GM18873 (cell line): ENCODE measurements around the gene ADAMTS15.

Source experiments
- ATAC-seq: cut with Tn5 transposase; IDR thresholded peaks from one replicate; pipeline ENCODE4 v1.9.1; 2021; ENCODE audit warnings: mild to moderate bottlenecking, moderate library complexity, moderate number of reproducible peaks; ENCODE audit not compliant: unreplicated experiment, low FRiP score

Gene ADAMTS15

DNA sequence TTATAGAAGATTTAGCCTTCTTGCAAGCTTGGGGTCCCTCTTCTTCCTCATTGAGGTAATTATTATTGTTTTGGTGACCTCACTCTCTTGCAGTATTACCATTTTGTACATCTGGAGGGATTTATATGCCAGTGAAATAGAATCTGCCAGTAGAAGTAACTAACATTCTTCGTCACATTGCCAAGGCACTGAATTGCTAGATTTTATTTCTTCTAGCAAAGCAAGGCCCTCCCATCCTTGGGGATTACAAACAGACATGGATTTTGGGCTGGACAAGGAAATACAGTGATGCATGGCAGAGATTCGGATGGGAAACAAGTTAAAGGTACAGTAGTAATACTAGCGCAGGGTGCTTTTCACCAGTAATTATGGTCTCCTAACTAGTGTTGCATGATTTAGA lies 7.8 kb downstream of the ADAMTS15 start:
- no peak for ATAC-seq

DNA sequence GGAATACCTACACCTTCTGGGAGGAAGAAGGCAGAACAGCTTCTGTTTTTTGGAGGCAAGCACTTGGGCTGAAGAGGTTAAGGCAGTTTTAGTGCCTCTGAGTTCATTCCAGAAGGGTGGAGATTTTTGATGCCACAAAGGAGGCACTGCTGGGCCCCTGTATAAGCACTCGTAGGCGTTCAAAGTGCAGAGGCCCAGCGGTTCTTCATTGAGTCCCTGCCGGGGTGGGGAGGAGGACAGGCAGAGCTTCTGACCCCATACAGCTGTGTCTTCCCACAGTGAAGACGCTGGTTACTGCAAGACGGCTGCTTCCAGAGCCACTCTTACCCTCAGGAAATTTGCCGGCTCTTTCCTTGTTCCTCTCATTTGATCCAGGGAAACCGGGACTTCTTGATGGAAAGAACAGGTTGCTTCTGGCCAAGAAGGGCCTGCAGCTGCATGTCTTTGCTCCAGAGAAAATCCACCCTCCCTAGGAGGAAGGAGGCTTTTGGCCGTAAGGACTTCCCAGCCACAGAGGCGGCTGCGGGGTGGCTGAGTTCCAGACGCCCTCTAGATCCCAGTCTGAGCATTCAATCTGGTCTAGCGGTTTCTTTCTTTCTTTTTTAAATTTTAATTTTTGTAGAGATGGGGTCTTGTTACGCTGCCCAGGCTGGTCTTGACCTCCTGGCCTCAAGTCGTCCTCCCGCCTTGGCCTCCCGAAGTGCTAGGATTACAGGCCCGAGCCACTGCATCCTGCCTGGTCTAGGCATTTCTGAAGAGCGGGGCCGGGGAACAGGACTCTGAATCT lies 9.4 kb downstream of the ADAMTS15 start:
- no peak for ATAC-seq

DNA sequence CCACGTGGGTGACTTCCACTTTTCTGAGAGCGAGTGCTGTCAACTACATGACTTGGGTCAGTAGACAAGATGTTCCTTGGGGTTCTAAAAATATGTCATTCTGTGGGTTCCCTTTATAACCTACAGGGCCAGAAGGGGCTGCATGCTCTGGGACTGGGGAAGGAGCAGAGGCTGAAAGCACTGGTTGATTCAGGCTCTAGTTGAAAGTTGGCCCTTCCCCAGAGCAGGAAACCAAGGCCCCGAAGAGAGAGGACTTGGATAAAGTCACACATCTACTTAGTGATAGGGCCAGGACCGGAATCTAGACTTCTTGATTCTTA lies 9.9 kb downstream of the ADAMTS15 start:
- ATAC-seq: no peak

DNA sequence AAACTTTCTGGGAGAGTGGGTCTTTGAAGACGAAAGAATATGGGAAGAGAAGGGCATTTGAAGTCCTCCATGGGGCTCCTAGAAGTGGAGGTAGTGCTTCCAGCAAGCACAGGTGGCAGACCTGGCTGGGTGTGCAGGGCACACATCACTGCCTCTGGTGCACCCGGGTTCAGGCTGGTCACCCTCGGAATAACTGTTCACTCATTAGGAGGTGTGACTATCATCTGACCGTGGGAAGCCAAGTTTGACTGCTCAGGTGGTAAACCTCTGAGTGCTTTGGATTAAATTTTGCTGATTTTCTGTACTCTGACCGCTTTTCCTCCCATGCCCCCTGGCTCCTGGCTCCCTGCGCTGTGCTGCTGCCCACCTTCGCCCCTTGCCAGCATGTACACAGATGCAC lies 11.1 kb downstream of the ADAMTS15 start:
- no peak for ATAC-seq

DNA sequence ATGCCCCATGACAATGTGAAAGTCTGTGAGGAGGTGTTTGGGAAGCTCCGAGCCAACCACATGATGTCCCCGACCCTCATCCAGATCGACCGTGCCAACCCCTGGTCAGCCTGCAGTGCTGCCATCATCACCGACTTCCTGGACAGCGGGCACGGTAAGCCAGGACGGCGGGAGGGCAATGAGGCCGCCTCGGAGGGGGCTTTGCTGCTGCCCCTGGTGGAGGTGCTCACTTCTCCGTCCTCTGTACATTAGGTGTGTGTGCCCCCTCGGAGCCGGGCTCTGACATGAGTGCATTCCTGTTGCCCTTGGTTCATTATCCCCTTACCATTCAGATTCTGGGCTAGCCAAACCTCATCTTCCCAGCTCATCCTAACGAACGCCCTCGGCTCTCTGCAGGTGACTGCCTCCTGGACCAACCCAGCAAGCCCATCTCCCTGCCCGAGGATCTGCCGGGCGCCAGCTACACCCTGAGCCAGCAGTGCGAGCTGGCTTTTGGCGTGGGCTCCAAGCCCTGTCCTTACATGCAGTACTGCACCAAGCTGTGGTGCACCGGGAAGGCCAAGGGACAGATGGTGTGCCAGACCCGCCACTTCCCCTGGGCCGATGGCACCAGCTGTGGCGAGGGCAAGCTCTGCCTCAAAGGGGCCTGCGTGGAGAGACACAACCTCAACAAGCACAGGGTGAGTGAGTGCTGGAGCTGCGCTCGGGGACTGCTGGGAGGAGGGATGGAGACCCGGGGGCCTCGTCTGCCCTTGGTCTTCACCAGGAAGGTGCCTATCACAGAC lies 13.8 kb downstream of the ADAMTS15 start:
- no peak for ATAC-seq

DNA sequence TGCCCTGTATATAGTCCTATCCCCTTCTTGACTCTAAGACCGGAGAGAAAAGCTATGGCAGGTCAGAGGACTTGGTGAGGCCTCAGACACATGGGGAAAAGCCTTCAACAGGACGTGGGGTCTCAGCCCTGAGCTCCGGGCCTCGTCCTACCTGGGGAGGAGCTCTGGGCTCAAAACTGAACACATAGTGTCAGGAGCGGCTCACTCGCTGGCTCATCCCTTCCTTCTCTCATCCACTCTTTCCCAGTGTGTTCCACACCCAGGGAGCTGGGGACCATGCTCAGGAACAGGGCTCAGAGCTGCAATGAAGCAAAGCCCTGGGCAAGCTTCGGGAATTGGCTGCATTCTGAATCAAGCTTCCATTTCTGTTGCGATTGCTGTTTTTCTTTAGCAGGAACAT lies 14.5 kb downstream of the ADAMTS15 start:
- no peak for ATAC-seq

DNA sequence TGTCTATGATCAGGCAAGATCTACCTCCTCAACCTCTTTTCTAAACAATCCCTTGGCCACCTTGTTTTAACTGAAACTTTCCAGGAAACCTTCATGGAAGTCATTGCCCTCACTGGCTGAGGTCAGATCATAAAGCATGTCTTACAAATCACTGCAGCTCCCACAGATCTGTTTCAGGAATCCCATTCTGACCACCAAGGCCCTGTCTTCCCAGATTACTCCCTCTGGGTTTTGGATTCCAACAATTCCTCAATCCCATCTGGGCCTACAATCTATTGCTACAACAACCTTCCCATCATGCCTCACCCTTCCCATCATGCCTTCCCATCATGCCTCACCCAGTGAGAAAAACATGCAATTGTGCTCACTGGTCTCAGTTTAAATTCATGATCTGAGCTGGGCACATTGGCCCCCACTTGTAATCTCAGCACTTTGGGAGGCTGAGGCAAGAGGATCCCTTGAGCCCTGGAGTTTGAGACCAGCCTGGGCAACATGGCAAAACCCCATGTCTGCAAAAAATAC lies 15.9 kb downstream of the ADAMTS15 start:
- no peak for ATAC-seq

DNA sequence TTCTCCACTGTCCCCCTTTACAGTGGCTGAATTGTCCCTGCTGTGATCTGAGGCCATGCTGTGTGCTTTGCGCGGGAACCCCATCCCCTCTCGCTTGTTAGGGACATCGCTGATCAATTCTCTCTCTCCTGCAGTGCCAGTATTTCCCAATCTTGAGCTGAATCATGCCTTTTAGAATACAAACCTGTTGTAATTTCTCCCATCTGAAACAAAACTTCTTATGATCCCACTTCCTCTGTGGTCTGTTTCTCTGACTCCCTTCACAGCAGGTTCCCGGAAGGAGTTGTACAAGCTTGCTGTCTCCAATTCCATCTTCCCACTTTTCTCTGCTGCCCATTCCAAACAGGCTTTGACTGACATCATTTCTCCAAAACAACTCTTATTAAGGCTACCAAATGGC lies 16.8 kb downstream of the ADAMTS15 start:
- ATAC-seq: no peak

DNA sequence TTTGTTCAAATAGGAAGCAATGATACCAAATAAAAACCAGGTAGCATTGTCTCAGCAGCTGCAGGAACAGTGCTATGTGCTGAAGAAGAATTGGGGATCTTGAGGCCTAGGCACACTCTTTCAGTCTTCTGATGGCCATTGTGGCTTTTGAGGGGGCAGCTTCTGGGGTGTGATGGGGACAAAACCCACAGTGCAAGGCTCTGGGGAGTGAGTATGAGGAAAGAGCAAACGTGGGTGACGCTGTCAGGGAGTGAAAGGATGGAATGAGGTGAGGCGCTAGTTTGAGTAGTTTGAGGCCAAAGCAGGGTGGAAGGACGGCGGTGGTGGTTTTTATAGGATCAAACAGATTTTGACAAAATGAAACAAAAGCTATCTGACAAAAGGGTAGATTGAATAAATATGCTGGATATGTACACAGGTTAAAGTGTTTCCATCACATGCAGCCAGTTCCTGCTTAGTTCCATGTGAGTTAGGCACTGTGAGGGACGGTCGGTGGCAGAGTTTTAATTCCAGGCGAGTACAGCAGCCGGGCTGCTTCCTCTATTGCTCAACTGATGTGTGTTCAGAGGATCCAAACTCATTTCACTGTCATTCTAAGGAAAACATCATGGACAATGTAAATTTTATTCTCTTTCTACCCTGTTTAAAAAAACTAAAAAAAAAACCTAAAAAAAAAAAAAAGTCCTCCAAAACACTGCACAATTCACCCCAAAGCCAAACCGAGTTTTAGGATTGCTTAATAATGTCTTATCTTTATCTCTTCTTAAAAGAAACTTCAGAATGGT lies 18.9 kb downstream of the ADAMTS15 start:
- no peak for ATAC-seq

DNA sequence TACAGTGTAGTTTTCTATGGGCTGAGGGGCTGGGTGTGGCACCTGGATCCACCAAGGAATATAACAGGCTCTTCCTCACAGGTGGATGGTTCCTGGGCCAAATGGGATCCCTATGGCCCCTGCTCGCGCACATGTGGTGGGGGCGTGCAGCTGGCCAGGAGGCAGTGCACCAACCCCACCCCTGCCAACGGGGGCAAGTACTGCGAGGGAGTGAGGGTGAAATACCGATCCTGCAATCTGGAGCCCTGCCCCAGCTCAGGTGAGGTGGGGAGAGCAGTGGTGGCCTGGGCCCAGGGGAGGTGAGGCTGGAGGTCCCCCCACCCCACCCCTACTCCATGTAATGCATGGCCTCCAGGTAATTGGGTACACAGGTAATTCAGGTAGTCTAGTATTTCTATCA lies 20.7 kb downstream of the ADAMTS15 start:
- ATAC-seq: no peak

DNA sequence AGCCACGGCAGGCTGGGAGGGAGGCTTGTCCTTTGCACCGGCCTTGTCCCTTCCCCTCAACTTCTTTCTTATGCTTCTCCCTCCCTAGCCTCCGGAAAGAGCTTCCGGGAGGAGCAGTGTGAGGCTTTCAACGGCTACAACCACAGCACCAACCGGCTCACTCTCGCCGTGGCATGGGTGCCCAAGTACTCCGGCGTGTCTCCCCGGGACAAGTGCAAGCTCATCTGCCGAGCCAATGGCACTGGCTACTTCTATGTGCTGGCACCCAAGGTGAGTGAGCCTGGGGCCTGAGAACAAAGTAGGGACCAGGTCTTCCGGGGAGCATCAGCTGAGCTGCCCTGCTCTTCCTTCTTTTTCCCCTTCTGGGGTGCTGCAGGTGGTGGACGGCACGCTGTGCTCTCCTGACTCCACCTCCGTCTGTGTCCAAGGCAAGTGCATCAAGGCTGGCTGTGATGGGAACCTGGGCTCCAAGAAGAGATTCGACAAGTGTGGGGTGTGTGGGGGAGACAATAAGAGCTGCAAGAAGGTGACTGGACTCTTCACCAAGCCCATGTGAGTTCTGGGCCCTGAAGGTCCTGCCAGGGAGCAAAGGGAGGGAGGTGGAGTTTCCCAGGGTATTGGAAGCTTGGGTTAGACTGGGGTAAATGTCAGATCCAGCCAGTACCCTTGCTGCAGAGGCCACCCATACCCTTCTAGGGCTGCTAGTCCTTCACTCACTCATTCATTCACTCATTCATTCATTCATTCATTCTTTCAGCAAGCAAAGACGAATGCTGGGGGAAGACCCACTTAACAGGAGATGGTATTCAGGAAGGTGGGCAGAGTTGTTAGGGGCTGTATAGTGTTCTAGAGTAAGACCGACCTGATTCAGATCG lies 22.6 kb downstream of the ADAMTS15 start:
- ATAC-seq: no peak

DNA sequence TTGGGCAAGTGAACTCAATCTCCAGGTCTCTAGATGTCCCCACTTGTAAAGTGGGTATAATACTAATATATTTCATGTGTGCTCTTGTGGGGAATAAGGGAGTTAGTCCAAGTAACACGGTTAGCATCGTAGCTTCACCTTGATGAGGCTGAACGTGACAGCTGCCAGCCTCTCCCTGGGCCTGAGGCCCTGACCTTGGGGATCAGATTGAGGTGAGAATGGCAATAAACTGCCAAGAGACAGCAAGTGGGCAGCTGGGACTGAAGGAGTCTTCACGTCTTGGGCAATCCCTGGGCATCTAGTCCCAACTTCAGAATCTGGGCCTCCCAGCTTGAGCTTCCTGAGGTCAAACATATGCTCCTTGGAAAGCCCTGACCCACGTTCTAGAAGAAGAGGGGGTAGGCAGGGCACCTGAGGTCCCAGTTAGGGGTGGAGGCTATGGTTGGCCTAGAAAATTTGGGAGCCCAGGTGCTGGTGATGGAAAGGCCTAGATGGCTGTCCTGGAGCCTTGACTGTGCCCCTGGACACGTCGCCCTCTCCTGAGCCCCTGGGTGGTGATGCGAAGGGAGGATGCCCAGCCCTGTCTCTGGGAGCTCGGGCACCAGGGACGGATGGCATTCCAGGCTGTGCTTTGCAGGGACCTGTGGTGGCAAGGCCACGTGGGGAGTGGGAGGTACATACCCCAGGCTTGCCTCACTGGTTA lies 23.4 kb downstream of the ADAMTS15 start:
- no peak for ATAC-seq

DNA sequence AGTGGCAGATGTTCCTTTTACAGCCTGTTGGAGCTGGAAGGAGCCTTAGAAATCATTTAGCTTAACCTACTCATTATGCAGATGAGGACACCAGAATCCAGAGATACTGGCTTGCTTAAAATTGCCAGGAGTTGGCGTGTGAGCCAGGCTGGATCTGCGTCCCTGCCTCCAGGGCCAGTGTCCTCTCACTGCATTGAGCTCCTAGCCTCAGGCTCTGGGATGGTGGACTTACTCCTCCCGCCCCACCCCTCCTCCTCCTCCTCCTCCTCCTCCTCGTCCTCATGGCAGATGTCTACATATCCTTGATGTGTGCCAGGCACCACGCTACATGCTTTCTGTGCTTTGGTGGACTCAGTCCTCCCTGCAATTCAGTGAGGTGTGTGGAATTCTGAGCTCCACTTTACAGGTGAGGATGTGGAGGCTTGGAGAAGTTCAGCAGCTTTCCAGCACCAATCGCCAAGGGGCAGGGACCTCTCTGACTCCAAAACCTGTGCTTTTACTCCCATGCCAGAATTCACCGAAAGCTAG lies 24.1 kb downstream of the ADAMTS15 start:
- ATAC-seq: no peak

DNA sequence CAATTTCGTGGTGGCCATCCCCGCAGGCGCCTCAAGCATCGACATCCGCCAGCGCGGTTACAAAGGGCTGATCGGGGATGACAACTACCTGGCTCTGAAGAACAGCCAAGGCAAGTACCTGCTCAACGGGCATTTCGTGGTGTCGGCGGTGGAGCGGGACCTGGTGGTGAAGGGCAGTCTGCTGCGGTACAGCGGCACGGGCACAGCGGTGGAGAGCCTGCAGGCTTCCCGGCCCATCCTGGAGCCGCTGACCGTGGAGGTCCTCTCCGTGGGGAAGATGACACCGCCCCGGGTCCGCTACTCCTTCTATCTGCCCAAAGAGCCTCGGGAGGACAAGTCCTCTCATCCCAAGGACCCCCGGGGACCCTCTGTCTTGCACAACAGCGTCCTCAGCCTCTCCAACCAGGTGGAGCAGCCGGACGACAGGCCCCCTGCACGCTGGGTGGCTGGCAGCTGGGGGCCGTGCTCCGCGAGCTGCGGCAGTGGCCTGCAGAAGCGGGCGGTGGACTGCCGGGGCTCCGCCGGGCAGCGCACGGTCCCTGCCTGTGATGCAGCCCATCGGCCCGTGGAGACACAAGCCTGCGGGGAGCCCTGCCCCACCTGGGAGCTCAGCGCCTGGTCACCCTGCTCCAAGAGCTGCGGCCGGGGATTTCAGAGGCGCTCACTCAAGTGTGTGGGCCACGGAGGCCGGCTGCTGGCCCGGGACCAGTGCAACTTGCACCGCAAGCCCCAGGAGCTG lies 24.8 kb downstream of the ADAMTS15 start:
- ATAC-seq: no peak

DNA sequence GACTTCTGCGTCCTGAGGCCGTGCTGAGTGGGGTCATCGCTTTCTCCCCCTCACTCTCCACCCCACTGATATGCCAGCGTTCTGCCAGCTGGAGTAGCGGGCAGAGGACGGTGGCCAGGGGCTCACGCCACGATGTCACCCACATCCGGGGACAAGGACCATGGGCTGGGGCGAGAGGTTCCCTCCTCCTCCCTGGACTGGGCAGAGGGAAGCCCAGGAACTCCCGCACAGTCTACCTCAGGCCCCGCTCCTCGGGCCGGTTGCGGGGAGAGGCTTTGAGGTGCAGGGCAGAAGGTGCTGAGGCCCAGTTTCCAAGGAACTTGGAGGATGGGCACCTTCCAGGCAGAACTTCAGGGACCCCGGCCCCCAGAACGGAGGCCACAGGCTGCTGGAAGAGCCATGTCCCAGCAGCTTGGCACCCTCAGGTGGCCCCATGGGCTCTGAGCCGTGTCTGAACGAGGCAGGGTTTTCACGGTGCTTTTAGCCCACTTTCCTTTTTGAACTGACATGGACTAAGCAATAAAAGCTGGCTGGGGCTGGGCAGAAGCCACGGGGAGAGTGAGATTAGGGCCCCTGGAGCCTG lies 25.4 kb downstream of the ADAMTS15 start:
- no peak for ATAC-seq

DNA sequence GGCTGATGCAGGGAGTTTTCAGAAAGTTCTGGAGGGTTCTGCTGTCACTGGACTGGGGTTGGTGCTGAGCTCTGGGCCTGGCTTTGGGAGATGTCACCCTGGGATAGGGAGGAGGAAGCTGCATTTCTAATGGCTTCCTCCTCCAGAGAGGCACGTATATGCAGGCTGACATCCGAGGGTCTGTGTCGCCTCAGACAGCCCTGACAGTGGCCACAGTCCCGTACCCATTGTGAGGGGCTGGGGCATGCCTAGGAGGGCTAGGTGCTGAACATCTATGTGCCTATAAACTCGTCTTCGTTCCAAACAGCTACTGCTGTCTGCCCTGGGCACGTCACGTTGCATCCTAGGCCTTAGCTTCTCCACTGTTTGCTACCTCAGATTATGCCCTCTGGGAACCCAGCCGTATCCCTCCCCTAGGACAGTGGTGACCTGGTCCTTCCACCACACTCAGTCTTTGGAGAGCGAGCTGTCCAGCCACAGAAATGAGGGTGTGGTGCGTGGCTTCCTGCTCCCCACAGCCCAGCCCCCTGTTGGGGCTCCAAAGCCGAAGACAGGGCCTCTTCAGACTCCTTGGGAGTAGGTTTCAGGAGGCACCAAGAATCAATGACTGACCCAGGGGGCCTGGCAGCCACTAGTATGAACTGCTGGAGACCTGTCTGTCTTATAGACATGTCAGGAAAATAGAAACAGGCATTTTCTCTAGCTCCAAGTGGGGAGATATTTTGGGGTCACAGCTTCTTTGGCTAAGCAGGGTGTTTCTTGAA lies 26.4 kb downstream of the ADAMTS15 start:
- ATAC-seq: no peak

DNA sequence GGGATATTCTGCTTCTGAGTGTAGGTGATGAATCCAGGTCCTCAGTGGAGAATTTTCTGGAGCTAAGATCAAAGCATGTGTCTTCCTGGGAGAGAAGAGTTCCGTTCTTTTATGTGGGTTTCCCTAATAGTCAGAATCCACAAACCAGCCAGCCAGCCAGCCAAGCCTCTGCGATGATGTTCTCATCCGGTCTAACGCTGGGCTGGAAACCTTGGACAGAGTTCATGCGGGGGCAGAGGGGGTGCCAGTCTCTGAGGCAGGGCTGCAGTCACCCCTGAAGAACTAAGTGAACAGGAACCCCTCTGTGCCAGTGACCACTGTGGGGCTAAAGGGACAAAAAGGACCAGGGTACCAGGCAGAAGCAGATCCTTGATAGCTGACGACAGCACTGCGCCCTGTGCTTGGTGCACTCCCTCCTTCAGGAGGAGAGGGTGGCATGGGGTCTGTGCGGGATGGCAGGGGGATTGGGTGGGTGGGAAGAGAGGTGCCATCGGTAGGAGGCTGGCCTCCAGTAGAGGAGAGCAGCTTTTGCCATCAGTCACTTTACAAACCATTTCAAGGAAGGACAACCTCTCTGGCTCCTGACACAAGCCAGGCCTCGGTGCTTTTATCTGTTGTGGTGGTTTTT lies 27.1 kb downstream of the ADAMTS15 start:
- ATAC-seq: no peak
